CD4-positive, alpha-beta T cell treated with Interleukin-4 for 1 hour (primary cell): ENCODE data around the gene CFAP92.

Experiments
- DNase-seq, 2 donors: peaks; one replicate each; pipeline ENCODE4 v3.0.0-alpha.2; 2020 to 2022

CFAP92 gene

GRCh38 chr3:128975276-128975675, 18.6 kb downstream of the CFAP92 start:
- no peak for DNase-seq

GRCh38 chr3:128973988-128974564, 19.8 kb downstream of the CFAP92 start:
- DNase-seq = no peak

DNA sequence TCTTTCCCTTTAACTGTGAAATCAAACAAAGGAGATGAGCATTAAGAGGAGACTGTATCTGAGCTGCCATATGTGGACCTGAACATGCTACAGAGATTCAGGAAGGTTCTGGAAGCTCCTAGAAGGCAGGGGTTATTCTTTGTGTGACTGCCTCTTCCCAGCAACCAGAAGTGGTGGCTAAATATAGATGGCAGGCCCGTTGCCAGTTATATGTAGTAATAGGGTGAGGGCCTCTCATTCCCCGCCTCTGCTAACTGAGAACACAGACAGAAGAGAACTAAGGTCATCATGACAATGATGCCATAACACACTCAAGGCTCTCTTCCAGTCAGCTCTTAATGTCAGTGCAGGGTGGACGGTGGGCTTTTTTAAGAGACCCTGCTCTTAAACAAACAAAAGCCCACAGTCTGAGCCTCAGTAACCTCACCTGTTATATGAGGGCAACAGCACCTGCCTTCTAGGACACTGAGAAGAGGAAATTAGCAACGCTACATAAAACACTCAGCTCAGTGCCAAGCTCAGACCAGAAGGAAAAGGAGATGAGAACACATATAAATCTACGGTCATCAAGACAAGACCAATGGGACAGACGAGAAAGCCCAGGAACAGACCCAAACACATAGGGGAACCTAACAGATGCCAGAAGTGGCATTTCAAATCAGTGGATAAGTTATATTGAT, 22.3 kb downstream of the CFAP92 start:
- no peak for DNase-seq

- no peak for DNase-seq
These were observed 23.2 kb downstream of the CFAP92 start for GRCh38 chr3:128970740-128971047.

GRCh38 chr3:128969993-128970739, 23.7 kb downstream of the CFAP92 start:
- DNase-seq = peak; percentile 69 to 71

- DNase-seq = no peak
These were observed 26.0 kb downstream of the CFAP92 start for GRCh38 chr3:128967748-128968355.

GRCh38 chr3:128965818-128966217, 28.1 kb downstream of the CFAP92 start:
- no peak for DNase-seq

DNA sequence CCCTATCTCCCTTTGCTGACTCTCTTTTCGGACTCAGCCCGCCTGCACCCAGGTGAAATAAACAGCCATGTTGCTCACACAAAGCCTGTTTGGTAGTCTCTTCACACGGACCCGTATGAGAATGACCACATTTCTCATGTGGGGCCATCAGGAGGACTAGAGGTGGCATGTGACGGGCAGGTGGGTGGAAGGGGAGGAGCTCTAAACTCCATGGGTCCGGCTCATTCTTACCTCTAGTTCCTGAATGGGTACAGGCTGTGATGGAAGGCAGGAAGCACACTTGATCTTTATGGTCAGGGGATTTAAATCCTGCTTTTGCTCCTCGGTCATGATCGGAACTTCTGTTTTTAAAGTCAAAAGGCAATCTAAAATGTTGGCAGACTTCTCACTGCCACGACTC, 28.6 kb downstream of the CFAP92 start:
- no peak for DNase-seq

DNA sequence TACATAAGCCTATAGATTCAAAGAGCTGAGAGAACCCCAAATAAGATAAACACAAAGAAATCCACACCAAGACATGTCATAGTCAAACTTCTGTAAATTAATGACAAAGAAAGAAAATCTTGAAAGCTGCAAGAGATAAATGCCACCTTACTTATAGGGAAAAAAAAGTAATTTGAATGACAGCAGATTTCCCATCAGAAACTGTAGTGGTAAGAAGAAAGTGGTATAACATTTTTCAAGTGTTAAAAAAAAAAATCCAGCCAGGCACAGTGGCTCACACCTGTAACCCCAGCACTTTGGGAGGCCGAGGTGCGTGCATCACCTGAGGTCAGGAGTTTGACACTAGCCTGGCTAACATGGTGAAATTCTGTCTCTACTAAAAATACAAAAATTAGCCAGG, 37.4 kb downstream of the CFAP92 start:
- DNase-seq = no peak

DNA sequence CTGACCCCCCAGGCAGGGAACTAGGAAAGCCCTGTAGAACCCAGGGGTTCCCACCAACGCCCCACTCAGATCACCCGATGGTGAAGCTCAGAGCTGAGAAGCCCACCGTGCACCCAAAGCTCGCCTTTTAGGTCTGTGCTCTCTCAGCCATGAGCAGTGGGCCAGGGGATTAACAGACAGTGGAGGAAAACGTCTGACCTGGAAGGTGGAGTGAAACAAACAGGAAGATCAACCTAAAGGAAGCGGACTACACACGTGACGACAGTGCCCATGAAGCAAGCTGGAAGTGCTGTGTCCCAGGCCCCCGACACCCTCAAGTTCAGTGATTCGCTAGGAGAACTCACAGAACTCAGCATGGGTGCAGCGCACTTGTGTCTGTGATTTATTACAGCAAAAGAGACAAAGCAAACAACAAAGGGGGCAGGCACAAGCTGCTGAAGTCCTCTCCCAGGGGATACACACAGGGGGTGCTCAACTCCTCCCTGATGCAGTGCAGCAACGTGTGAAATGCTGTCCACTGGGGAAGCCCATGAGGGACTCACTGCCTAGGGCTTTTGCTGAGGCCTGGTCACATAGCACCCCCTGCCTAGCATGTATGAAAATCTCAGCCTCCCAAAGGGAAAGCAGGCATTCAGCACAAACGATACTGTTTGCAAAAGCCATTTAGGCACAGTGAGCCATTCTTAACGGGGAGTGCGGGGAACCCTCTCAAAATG, 43.5 kb downstream of the CFAP92 start:
- DNase-seq = peak in 1 of 2 donors; percentile 26

DNA sequence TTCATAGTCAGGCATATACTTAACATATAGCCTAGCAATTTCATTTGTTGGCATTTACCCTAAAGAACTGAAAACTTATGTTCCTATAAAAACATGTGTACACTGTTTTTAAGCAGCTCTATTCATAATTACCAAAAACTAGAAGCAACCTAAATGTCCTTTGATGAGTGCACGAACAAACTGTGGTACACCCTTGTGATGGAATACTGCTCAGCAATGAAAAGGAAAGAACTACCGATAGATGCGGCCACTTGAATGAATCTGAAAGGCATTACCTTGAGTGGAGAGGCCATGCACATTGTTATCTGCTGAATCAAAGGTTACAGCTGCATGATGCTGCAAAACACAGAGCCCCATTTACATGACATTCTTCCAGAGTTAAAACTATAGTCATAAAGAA, 44.7 kb downstream of the CFAP92 start:
- DNase-seq = no peak

DNA sequence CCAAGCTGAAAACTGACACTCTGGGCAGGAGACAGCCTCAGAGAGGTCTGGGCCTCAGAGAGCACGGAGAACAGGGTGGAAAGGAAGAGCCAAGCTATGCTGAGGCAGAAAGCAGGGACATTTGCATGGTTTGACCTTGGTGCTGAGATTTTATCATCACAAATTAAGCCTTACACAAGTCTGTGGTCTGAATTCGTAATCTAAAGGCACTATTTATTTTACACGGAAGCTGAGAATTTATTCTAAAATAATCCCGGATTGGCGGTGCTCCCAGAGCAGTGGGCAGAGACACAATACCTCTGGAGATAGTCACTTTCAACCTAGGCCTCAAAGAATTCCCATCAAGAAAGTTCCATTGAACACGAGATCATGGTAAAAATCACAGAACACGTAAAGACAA, 47.5 kb downstream of the CFAP92 start:
- DNase-seq = no peak

DNA sequence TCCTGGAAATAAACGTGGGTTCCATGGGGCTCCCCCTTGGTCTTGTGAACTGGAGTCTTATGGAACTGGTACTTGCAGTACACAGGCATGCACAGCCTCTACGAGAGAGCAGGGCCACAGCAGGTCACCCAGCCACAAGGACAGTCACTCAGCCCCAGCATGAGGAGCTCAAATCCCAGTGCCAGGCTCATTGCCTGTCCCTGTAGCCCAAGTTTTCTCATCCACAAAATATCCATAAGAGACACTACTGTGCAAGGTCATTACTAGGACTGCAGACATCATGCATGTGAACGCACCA, 48.0 kb downstream of the CFAP92 start:
- no peak for DNase-seq

- no peak for DNase-seq
These were observed 48.6 kb downstream of the CFAP92 start for GRCh38 chr3:128945041-128945877.

- no peak for DNase-seq
These were observed 51.5 kb downstream of the CFAP92 start for GRCh38 chr3:128942161-128942952.

DNA sequence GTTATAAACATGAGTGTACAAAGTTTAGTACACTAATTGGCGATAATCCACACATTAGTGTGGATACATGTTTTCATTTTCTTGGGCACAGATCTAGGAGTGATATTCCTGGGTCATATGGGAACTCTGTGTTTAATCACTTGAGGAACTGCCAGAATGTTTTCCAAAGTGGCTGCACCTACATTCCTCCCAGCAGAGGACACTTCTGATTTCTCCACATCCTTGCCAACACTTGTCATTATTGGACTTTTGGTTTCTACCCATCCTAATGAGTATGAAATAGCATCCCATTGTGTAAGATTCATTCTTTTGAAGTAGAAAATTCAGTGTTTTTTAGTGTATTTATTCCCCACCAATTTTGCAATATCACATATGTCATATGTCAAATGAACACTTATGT, 53.6 kb downstream of the CFAP92 start:
- DNase-seq = no peak

GRCh38 chr3:128936341-128936740, 57.5 kb downstream of the CFAP92 start:
- DNase-seq = no peak

DNA sequence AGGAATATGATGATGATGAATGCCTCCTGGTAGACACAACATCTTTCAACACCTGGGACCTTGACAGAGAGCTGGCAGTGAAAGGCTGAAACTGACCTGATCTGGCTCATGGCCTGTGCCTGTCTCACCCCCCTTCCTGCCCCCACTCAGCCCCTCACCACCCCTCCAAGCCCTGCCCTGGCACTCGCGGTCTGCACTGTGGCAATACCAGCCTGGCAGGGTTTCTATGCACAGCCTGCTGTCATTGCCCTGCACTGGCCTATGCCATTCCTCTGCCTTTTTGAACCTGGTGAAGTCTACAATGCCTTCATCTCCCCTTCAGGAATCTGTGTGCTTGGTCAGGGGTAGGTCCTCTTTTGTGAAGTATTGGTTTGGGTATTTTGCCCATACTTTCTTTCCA, 58.0 kb downstream of the CFAP92 start:
- no peak for DNase-seq

DNA sequence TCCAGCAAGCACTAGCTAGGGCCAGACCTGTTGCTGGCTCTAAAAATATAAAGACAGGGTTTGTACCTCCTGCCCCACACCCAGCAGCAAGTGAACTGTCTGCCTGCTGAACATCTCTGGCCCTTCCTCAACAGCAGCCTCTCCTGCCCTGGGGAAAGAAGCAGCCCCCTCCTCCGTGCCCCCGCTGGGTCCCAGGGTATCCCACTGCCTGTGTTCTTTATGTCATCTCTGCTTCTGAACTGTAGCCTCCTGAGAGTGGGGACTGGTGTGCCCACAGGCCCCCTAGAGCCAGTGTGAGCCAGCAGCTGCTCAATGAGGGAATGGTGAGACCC, 60.0 kb downstream of the CFAP92 start:
- no peak for DNase-seq

GRCh38 chr3:128933213-128933921, 60.5 kb downstream of the CFAP92 start:
- DNase-seq = no peak

GRCh38 chr3:128932516-128933212, 61.2 kb downstream of the CFAP92 start:
- DNase-seq = no peak
